ENCODE results near the gene GAL3ST1.
"Not testable (repeated sequence)": the region's sequence is repeated elsewhere in the genome, so short reads cannot be mapped to it uniquely, and the experiment has no call there.

The GAL3ST1 gene

GRCh38 chr22:30578481-30578880, 4.0 kb upstream of the GAL3ST1 start:
- Histone ChIP-seq H3K4me3 (ENCODE audit: low read length in 2 of 2) (no peak overlapping the region), H3K36me3 (ENCODE audit: control insufficient read depth in 2 of 2, insufficient read depth in 2 of 2, low read length in 2 of 2) (peaks cover 56 to 62% of the 10 kb centered on the region in 2 donors), H3K9me3 (ENCODE audit: control insufficient read depth in 2 of 2, low read length in 2 of 2) (no peaks in the 10 kb centered on the region), H3K4me1 (ENCODE audit: control insufficient read depth, insufficient read depth, low read length) (peaks cover 14% of the 10 kb centered on the region), H3K27me3 (ENCODE audit: control insufficient read depth in 1 of 2, insufficient read depth in 2 of 2, low read length in 2 of 2) (peaks cover 0 to 10% of the 10 kb centered on the region in 2 donors), H3K9ac (ENCODE audit: low read length in 2 of 2) (no peak overlapping the region), H3K27ac (ENCODE audit: low read length) (no peak overlapping the region)

GRCh38 chr22:30575859-30576258, 1.4 kb upstream of the GAL3ST1 start:
- no peak overlapping the region for H3K4me3 ChIP-seq (ENCODE audit: low read length in 2 of 2)
- no peak overlapping the region for H3K27ac ChIP-seq (ENCODE audit: low read length)
- peaks cover 37 to 39% of the 10 kb centered on the region in 2 donors for H3K36me3 ChIP-seq (ENCODE audit: control insufficient read depth in 2 of 2, insufficient read depth in 2 of 2, low read length in 2 of 2)
- H3K9me3 ChIP-seq (ENCODE audit: control insufficient read depth in 2 of 2, low read length in 2 of 2) = no peaks in the 10 kb centered on the region
- H3K9ac ChIP-seq (ENCODE audit: low read length in 2 of 2) = no peak overlapping the region
- H3K4me1 ChIP-seq (ENCODE audit: control insufficient read depth, insufficient read depth, low read length) = peaks cover 14% of the 10 kb centered on the region
- peaks cover 0 to 10% of the 10 kb centered on the region in 2 donors for H3K27me3 ChIP-seq (ENCODE audit: control insufficient read depth in 1 of 2, insufficient read depth in 2 of 2, low read length in 2 of 2)

GRCh38 chr22:30574997-30575671, 669 bp upstream of the GAL3ST1 start:
- Histone ChIP-seq H3K4me3 (ENCODE audit: low read length in 2 of 2) (peak overlapping the region in 1 of 2 donors; percentile 40), H3K36me3 (ENCODE audit: control insufficient read depth in 2 of 2, insufficient read depth in 2 of 2, low read length in 2 of 2) (peaks cover 30 to 33% of the 10 kb centered on the region in 2 donors), H3K27ac (ENCODE audit: low read length) (no peak overlapping the region), H3K9ac (ENCODE audit: low read length in 2 of 2) (no peak overlapping the region), H3K27me3 (ENCODE audit: control insufficient read depth in 1 of 2, insufficient read depth in 2 of 2, low read length in 2 of 2) (peaks cover 1 to 7% of the 10 kb centered on the region in 2 donors), H3K9me3 (ENCODE audit: control insufficient read depth in 2 of 2, low read length in 2 of 2) (no peaks in the 10 kb centered on the region), H3K4me1 (ENCODE audit: control insufficient read depth, insufficient read depth, low read length) (peaks cover 14% of the 10 kb centered on the region)

- H3K4me1 ChIP-seq (ENCODE audit: control insufficient read depth, insufficient read depth, low read length) = peaks cover 14% of the 10 kb centered on the region
- no peak overlapping the region for H3K27ac ChIP-seq (ENCODE audit: low read length)
- H3K9ac ChIP-seq (ENCODE audit: low read length in 2 of 2) = no peak overlapping the region
- peaks cover 15 to 19% of the 10 kb centered on the region in 2 donors for H3K36me3 ChIP-seq (ENCODE audit: control insufficient read depth in 2 of 2, insufficient read depth in 2 of 2, low read length in 2 of 2)
- H3K4me3 ChIP-seq (ENCODE audit: low read length in 2 of 2) = peak overlapping the region in 1 of 2 donors; percentile 15
- H3K9me3 ChIP-seq (ENCODE audit: control insufficient read depth in 2 of 2, low read length in 2 of 2) = no peaks in the 10 kb centered on the region
- H3K27me3 ChIP-seq (ENCODE audit: control insufficient read depth in 1 of 2, insufficient read depth in 2 of 2, low read length in 2 of 2) = peaks cover 4 to 7% of the 10 kb centered on the region in 2 donors
Observed at GRCh38 chr22:30573594-30574094, 821 bp downstream of the GAL3ST1 start.

- H3K9me3 ChIP-seq (ENCODE audit: control insufficient read depth in 2 of 2, low read length in 2 of 2) = no peaks in the 10 kb centered on the region
- H3K27me3 ChIP-seq (ENCODE audit: control insufficient read depth in 1 of 2, insufficient read depth in 2 of 2, low read length in 2 of 2) = peaks cover 5 to 7% of the 10 kb centered on the region in 2 donors
- no peak overlapping the region for H3K27ac ChIP-seq (ENCODE audit: low read length)
- H3K36me3 ChIP-seq (ENCODE audit: control insufficient read depth in 2 of 2, insufficient read depth in 2 of 2, low read length in 2 of 2) = peaks cover 11 to 17% of the 10 kb centered on the region in 2 donors
- H3K4me1 ChIP-seq (ENCODE audit: control insufficient read depth, insufficient read depth, low read length) = peaks cover 14% of the 10 kb centered on the region
- H3K4me3 ChIP-seq (ENCODE audit: low read length in 2 of 2) = no peak overlapping the region
- H3K9ac ChIP-seq (ENCODE audit: low read length in 2 of 2) = no peak overlapping the region
Observed at GRCh38 chr22:30572840-30573593, 1.4 kb downstream of the GAL3ST1 start.

- Histone ChIP-seq H3K4me3 (ENCODE audit: low read length in 2 of 2) (no peak overlapping the region), H3K9ac (ENCODE audit: low read length in 2 of 2) (no peak overlapping the region), H3K36me3 (ENCODE audit: control insufficient read depth in 2 of 2, insufficient read depth in 2 of 2, low read length in 2 of 2) (peaks cover 11 to 13% of the 10 kb centered on the region in 2 donors), H3K4me1 (ENCODE audit: control insufficient read depth, insufficient read depth, low read length) (peaks cover 14% of the 10 kb centered on the region), H3K27ac (ENCODE audit: low read length) (no peak overlapping the region), H3K27me3 (ENCODE audit: control insufficient read depth in 1 of 2, insufficient read depth in 2 of 2, low read length in 2 of 2) (peaks cover 5 to 7% of the 10 kb centered on the region in 2 donors), H3K9me3 (ENCODE audit: control insufficient read depth in 2 of 2, low read length in 2 of 2) (no peaks in the 10 kb centered on the region)
Observed at GRCh38 chr22:30572210-30572609, 2.3 kb downstream of the GAL3ST1 start.

GRCh38 chr22:30569674-30570202, 4.7 kb downstream of the GAL3ST1 start:
- no peaks in the 10 kb centered on the region for H3K9me3 ChIP-seq (ENCODE audit: control insufficient read depth in 2 of 2, low read length in 2 of 2)
- H3K36me3 ChIP-seq (ENCODE audit: control insufficient read depth in 2 of 2, insufficient read depth in 2 of 2, low read length in 2 of 2) = no peaks in the 10 kb centered on the region
- no peak overlapping the region for H3K27ac ChIP-seq (ENCODE audit: low read length)
- H3K9ac ChIP-seq (ENCODE audit: low read length in 2 of 2) = no peak overlapping the region
- peaks cover 4 to 10% of the 10 kb centered on the region in 2 donors for H3K27me3 ChIP-seq (ENCODE audit: control insufficient read depth in 1 of 2, insufficient read depth in 2 of 2, low read length in 2 of 2)
- no peak overlapping the region for H3K4me3 ChIP-seq (ENCODE audit: low read length in 2 of 2)
- peaks cover 4% of the 10 kb centered on the region for H3K4me1 ChIP-seq (ENCODE audit: control insufficient read depth, insufficient read depth, low read length)

- Histone ChIP-seq H3K4me3 (ENCODE audit: low read length in 2 of 2) (no peak overlapping the region), H3K36me3 (ENCODE audit: control insufficient read depth in 2 of 2, insufficient read depth in 2 of 2, low read length in 2 of 2) (no peaks in the 10 kb centered on the region), H3K27ac (ENCODE audit: low read length) (no peak overlapping the region), H3K4me1 (ENCODE audit: control insufficient read depth, insufficient read depth, low read length) (no peaks in the 10 kb centered on the region), H3K9ac (ENCODE audit: low read length in 2 of 2) (no peak overlapping the region), H3K27me3 (ENCODE audit: control insufficient read depth in 1 of 2, insufficient read depth in 2 of 2, low read length in 2 of 2) (peaks cover 0 to 10% of the 10 kb centered on the region in 2 donors), H3K9me3 (ENCODE audit: control insufficient read depth in 2 of 2, low read length in 2 of 2) (no peaks in the 10 kb centered on the region)
Observed at GRCh38 chr22:30568137-30568805, 6.2 kb downstream of the GAL3ST1 start.

- H3K27ac ChIP-seq (ENCODE audit: low read length); H3K4me3 ChIP-seq (ENCODE audit: low read length in 2 of 2); H3K27me3 ChIP-seq (ENCODE audit: control insufficient read depth in 1 of 2, insufficient read depth in 2 of 2, low read length in 2 of 2); H3K9me3 ChIP-seq (ENCODE audit: control insufficient read depth in 2 of 2, low read length in 2 of 2); H3K9ac ChIP-seq (ENCODE audit: low read length in 2 of 2); H3K4me1 ChIP-seq (ENCODE audit: control insufficient read depth, insufficient read depth, low read length); H3K36me3 ChIP-seq (ENCODE audit: control insufficient read depth in 2 of 2, insufficient read depth in 2 of 2, low read length in 2 of 2): not testable (repeated sequence)
Observed at GRCh38 chr22:30567277-30567676, 7.2 kb downstream of the GAL3ST1 start.

GRCh38 chr22:30566125-30566524, 8.3 kb downstream of the GAL3ST1 start:
- Histone ChIP-seq H3K27me3 (ENCODE audit: control insufficient read depth in 1 of 2, insufficient read depth in 2 of 2, low read length in 2 of 2) (peaks cover 0 to 13% of the 10 kb centered on the region in 2 donors), H3K4me3 (ENCODE audit: low read length in 2 of 2) (no peak overlapping the region), H3K27ac (ENCODE audit: low read length) (no peak overlapping the region), H3K36me3 (ENCODE audit: control insufficient read depth in 2 of 2, insufficient read depth in 2 of 2, low read length in 2 of 2) (no peaks in the 10 kb centered on the region), H3K9me3 (ENCODE audit: control insufficient read depth in 2 of 2, low read length in 2 of 2) (no peaks in the 10 kb centered on the region), H3K4me1 (ENCODE audit: control insufficient read depth, insufficient read depth, low read length) (no peaks in the 10 kb centered on the region), H3K9ac (ENCODE audit: low read length in 2 of 2) (no peak overlapping the region)
